ENCODE results near the gene CCK.
"Not testable (repeated sequence)": the region's sequence is repeated elsewhere in the genome, so short reads cannot be mapped to it uniquely, and the experiment has no call there.

CCK gene

GRCh38 chr3:42266085-42266484 lies at the start of gene CCK:
Gene CCK, minus strand, starts transcription at chr3:42266185. Its CDS starts 2,555 bp downstream, at chr3:42263630.
- no peak for FAIRE-seq

- FAIRE-seq, result no peak
Observed at GRCh38 chr3:42314411-42314810, 48.4 kb upstream of the CCK start.

GRCh38 chr3:42308651-42309050 lies 42.7 kb upstream of the CCK start:
- FAIRE-seq, result no peak

- FAIRE-seq, result no peak
Observed at GRCh38 chr3:42306499-42306898, 40.5 kb upstream of the CCK start.

- FAIRE-seq, result no peak
Observed at GRCh38 chr3:42302924-42303634, 37.1 kb upstream of the CCK start.

GRCh38 chr3:42301446-42302175 lies 35.6 kb upstream of the CCK start:
- no peak for FAIRE-seq

GRCh38 chr3:42300778-42301177 lies 34.8 kb upstream of the CCK start:
- FAIRE-seq, result no peak

- FAIRE-seq, result no peak
Observed at GRCh38 chr3:42300013-42300412, 34.0 kb upstream of the CCK start.

- FAIRE-seq, result no peak
Observed at GRCh38 chr3:42298259-42298658, 32.3 kb upstream of the CCK start.

GRCh38 chr3:42292009-42292408 lies 26.0 kb upstream of the CCK start:
- no peak for FAIRE-seq

GRCh38 chr3:42290966-42291714 lies 25.2 kb upstream of the CCK start:
- FAIRE-seq, result no peak

- no peak for FAIRE-seq
Observed at GRCh38 chr3:42289026-42289425, 23.0 kb upstream of the CCK start.

GRCh38 chr3:42288385-42288784 lies 22.4 kb upstream of the CCK start:
- no peak for FAIRE-seq

- FAIRE-seq, result not testable (repeated sequence)
Observed at GRCh38 chr3:42287423-42287822, 21.4 kb upstream of the CCK start.

- FAIRE-seq, result no peak
Observed at GRCh38 chr3:42277676-42278075, 11.7 kb upstream of the CCK start.

GRCh38 chr3:42276141-42277132 lies 10.5 kb upstream of the CCK start:
- FAIRE-seq, result no peak

GRCh38 chr3:42275217-42275616 lies 9.2 kb upstream of the CCK start:
- FAIRE-seq, result no peak

GRCh38 chr3:42274266-42274665 lies 8.3 kb upstream of the CCK start:
- no peak for FAIRE-seq

- no peak for FAIRE-seq
Observed at GRCh38 chr3:42273361-42273760, 7.4 kb upstream of the CCK start.

- no peak for FAIRE-seq
Observed at GRCh38 chr3:42271786-42272185, 5.8 kb upstream of the CCK start.

GRCh38 chr3:42270561-42270960 lies 4.6 kb upstream of the CCK start:
- no peak for FAIRE-seq

- FAIRE-seq, result no peak
Observed at GRCh38 chr3:42269647-42270046, 3.7 kb upstream of the CCK start.

GRCh38 chr3:42267878-42268277 lies 1.9 kb upstream of the CCK start:
- FAIRE-seq, result no peak
